IMR-90 (cell line): Measurements from ENCODE around the gene TMEM256. TPM values are rescaled to one million over a fixed set of nuclear protein-coding genes. Genes with fewer than 3 reads are reported as not detected.

Source experiments
- ATAC-seq: fragments of 200-7000 bp; cut with Tn5 transposase; 2 replicates; pipeline ENCODE4 v1.9.1; 2020; ENCODE audit warnings: low read depth, mild to moderate bottlenecking, moderate library complexity
- BruUV-seq: library from RNA; stranded (reverse); fragments of 400-500 nt; replicated peaks from 2 replicates; lab custom pipeline; 2021; lab: Mats Ljungman, UMichigan
- CTCF ChIA-PET: fragments of 300-600 bp; formaldehyde crosslinking; extraction: SDS; loops from one replicate; lab custom pipeline; 2021; ENCODE audit warnings: antibody characterized with exemption; lab: Yijun Ruan, JAX
- POLR2A ChIA-PET: fragments of 300-600 bp; sonication (Branson Sonifier 250); formaldehyde crosslinking; loops from one replicate; lab custom pipeline; 2022; ENCODE audit warnings: antibody characterized with exemption; ENCODE audit not compliant: unreplicated experiment; lab: Charles Lee
- DNase-seq: peaks from one replicate; pipeline ENCODE4 v3.0.0; 2013
- H2AFZ ChIP-seq: replicated peaks from 2 replicates; pipeline ENCODE3; 2013; ENCODE audit warnings: low read length, mild to moderate bottlenecking; ENCODE audit not compliant: poor library complexity
- H2AK5ac ChIP-seq: 2 replicates; pipeline ENCODE4 v1.6.1; 2013; ENCODE audit warnings: low read depth, low read length, inconsistent platforms
- H2AK9ac ChIP-seq: replicated peaks from 2 replicates; pipeline ENCODE3; 2013; ENCODE audit warnings: mild to moderate bottlenecking, low read depth, low read length, moderate library complexity; ENCODE audit not compliant: poor library complexity
- H2BK120ac ChIP-seq: 2 replicates; pipeline ENCODE4 v1.6.1; 2013; ENCODE audit warnings: low read depth, low read length, inconsistent platforms
- H2BK15ac ChIP-seq: 3 replicates; pipeline ENCODE4 v1.6.1; 2013; ENCODE audit warnings: low read depth, low read length, inconsistent platforms
- H2BK20ac ChIP-seq: 2 replicates; pipeline ENCODE4 v1.6.1; 2013; ENCODE audit warnings: low read depth, mild to moderate bottlenecking, inconsistent platforms, low read length, moderate library complexity
- H2BK5ac ChIP-seq: 2 replicates; pipeline ENCODE4 v1.6.1; 2013; ENCODE audit warnings: mild to moderate bottlenecking, low read depth, low read length, inconsistent platforms; ENCODE audit not compliant: poor library complexity, severe bottlenecking
- H3K14ac ChIP-seq: replicated peaks from 2 replicates; pipeline ENCODE4 v1.6.1; 2013; ENCODE audit warnings: low read depth, low read length, inconsistent platforms
- H3K18ac ChIP-seq: 2 replicates; pipeline ENCODE4 v1.6.1; 2013; ENCODE audit warnings: low read depth, low read length, control low read depth
- H3K23ac ChIP-seq: 2 replicates; pipeline ENCODE4 v1.6.1; 2013; ENCODE audit warnings: low read depth, low read length, inconsistent platforms
- H3K27ac ChIP-seq: 2 replicates; pipeline ENCODE4 v1.5.1; 2013; ENCODE audit warnings: mild to moderate bottlenecking, control low read depth, low read length; ENCODE audit not compliant: insufficient read depth
- H3K27me3 ChIP-seq: 2 replicates; pipeline ENCODE4 v1.6.1; 2013; ENCODE audit warnings: low read length; ENCODE audit not compliant: control insufficient read depth, insufficient read depth
- H3K36me3 ChIP-seq: 2 replicates; pipeline ENCODE4 v1.6.1; 2013; ENCODE audit warnings: low read length, mixed read lengths; ENCODE audit not compliant: control insufficient read depth, insufficient read depth
- H3K4ac ChIP-seq: 2 replicates; pipeline ENCODE4 v1.6.1; 2013; ENCODE audit warnings: low read depth, low read length, inconsistent platforms
- H3K4me1 ChIP-seq: 2 replicates; pipeline ENCODE4 v1.6.1; 2013; ENCODE audit warnings: low read length, mixed read lengths; ENCODE audit not compliant: control insufficient read depth, insufficient read depth
- H3K4me2 ChIP-seq: 2 replicates; pipeline ENCODE4 v1.6.1; 2013; ENCODE audit warnings: low read depth, mild to moderate bottlenecking, control low read depth, low read length, moderate library complexity
- H3K4me3 ChIP-seq: 2 replicates; pipeline ENCODE4 v1.5.1; 2013; ENCODE audit warnings: low read depth, mild to moderate bottlenecking, control low read depth, low read length, moderate library complexity; ENCODE audit not compliant: insufficient read depth
- H3K56ac ChIP-seq: 2 replicates; pipeline ENCODE4 v1.6.1; 2013; ENCODE audit warnings: low read length, inconsistent platforms; ENCODE audit not compliant: insufficient read depth; ENCODE audit errors: extremely low read depth
- H3K79me1 ChIP-seq, 2 experiments: 2 replicates each; pipeline ENCODE4 v1.6.1; 2013; ENCODE audit warnings: low read length in 2 of 2, inconsistent platforms in 1 of 2, low read depth in 1 of 2
- H3K9ac ChIP-seq: 2 replicates; pipeline ENCODE4 v1.6.1; 2013; ENCODE audit warnings: low read depth, low read length, control low read depth
- H3K9me1 ChIP-seq: 2 replicates; pipeline ENCODE4 v1.6.1; 2013; ENCODE audit warnings: low read length, inconsistent platforms; ENCODE audit not compliant: insufficient read depth
- H3K9me3 ChIP-seq: 2 replicates; pipeline ENCODE4 v1.6.1; 2013; ENCODE audit warnings: low read length; ENCODE audit not compliant: control insufficient read depth, insufficient read depth
- H4K20me1 ChIP-seq: 2 replicates; pipeline ENCODE4 v1.6.1; 2013; ENCODE audit warnings: low read length, inconsistent platforms; ENCODE audit not compliant: insufficient read depth
- H4K5ac ChIP-seq: 2 replicates; pipeline ENCODE4 v1.6.1; 2013; ENCODE audit warnings: mild to moderate bottlenecking, low read depth, low read length, control low read depth
- H4K8ac ChIP-seq, 2 experiments: 2 replicates each; pipeline ENCODE4 v1.6.1; 2013; ENCODE audit warnings: low read depth in 2 of 2, low read length in 2 of 2, control low read depth in 1 of 2, inconsistent platforms in 1 of 2
- H4K91ac ChIP-seq: 2 replicates; pipeline ENCODE4 v1.6.1; 2013; ENCODE audit warnings: low read depth, low read length, inconsistent platforms; ENCODE audit not compliant: insufficient read depth
- BHLHE40 ChIP-seq: fragments of 150-350 bp; IDR thresholded peaks from 2 replicates; pipeline ENCODE4 v1.6.1; 2016; ENCODE audit warnings: mild to moderate bottlenecking, low read depth, low read length
- CEBPB ChIP-seq: IDR thresholded peaks from 2 replicates; pipeline ENCODE4 v1.6.1; 2012; ENCODE audit warnings: low read depth, low read length, improper control_type of control experiment
- CHD1 ChIP-seq: IDR thresholded peaks from 2 replicates; pipeline ENCODE4 v1.6.1; 2012; ENCODE audit warnings: low read depth, low read length, improper control_type of control experiment
- CTCF ChIP-seq: conservative IDR thresholded peaks from 2 replicates; pipeline ENCODE4 v1.5.1; 2012; ENCODE audit warnings: mild to moderate bottlenecking, low read depth, low read length, improper control_type of control experiment
- ELK1 ChIP-seq: fragments of 150-350 bp; IDR thresholded peaks from 2 replicates; pipeline ENCODE4 v1.6.1; 2016; ENCODE audit warnings: low read depth, mild to moderate bottlenecking, low read length, moderate library complexity, borderline replicate concordance
- FOS ChIP-seq: fragments of 150-350 bp; IDR thresholded peaks from 2 replicates; pipeline ENCODE4 v1.6.1; 2016; ENCODE audit warnings: low read depth, low read length
- MAFK ChIP-seq: IDR thresholded peaks from 2 replicates; pipeline ENCODE4 v1.6.1; 2012; ENCODE audit warnings: low read depth, low read length, improper control_type of control experiment
- MAZ ChIP-seq: IDR thresholded peaks from 2 replicates; pipeline ENCODE4 v1.6.1; 2012; ENCODE audit warnings: low read depth, mild to moderate bottlenecking, low read length, improper control_type of control experiment, moderate library complexity, borderline replicate concordance
- MXI1 ChIP-seq: IDR thresholded peaks from 2 replicates; pipeline ENCODE4 v1.6.1; 2012; ENCODE audit warnings: low read depth, mild to moderate bottlenecking, low read length, moderate library complexity, borderline replicate concordance
- NFE2L2 ChIP-seq: fragments of 150-350 bp; IDR thresholded peaks from 2 replicates; pipeline ENCODE4 v1.6.1; 2016; ENCODE audit warnings: low read depth, mild to moderate bottlenecking, low read length
- POLR2A ChIP-seq: IDR thresholded peaks from 2 replicates; pipeline ENCODE4 v1.6.1; 2012; ENCODE audit warnings: mild to moderate bottlenecking, low read depth, low read length
- RAD21 ChIP-seq: IDR thresholded peaks from 2 replicates; pipeline ENCODE4 v1.6.1; 2012; ENCODE audit warnings: low read length, improper control_type of control experiment
- RCOR1 ChIP-seq: IDR thresholded peaks from 2 replicates; pipeline ENCODE4 v1.6.1; 2012; ENCODE audit warnings: mild to moderate bottlenecking, low read length, improper control_type of control experiment; ENCODE audit not compliant: insufficient replicate concordance
- RFX5 ChIP-seq: IDR thresholded peaks from 2 replicates; pipeline ENCODE4 v1.8.0; 2012; ENCODE audit warnings: low read depth, mild to moderate bottlenecking, low read length, moderate library complexity
- SMC3 ChIP-seq: fragments of 150-350 bp; IDR thresholded peaks from 2 replicates; pipeline ENCODE4 v1.6.1; 2016; ENCODE audit warnings: low read depth, mild to moderate bottlenecking, antibody characterized with exemption, low read length, moderate library complexity
- USF2 ChIP-seq: fragments of 150-350 bp; IDR thresholded peaks from 2 replicates; pipeline ENCODE4 v1.6.1; 2017; ENCODE audit warnings: mild to moderate bottlenecking, antibody characterized with exemption, low read length, low read depth
- WGBS, 2 experiments: methylation state at CpG; one replicate each; pipeline versions ENCODE4 v1.1.5 to v1.1.7; 2013; ENCODE audit warnings: missing lambda C conversion rate in 2 of 2; ENCODE audit not compliant: insufficient read length in 1 of 2; ENCODE audit errors: extremely low coverage in 2 of 2; 5-methylcytosine and 5-hydroxymethylcytosine counted together
- dilution Hi-C: fragments of 300-500 bp; cut with HindIII; formaldehyde crosslinking; loops from one replicate; pipeline ENCODE4 v1.14.3; 2018; ENCODE audit warnings: low sequenced_read_pairs; ENCODE audit not compliant: unreplicated experiment
- in situ Hi-C: fragments of 300-500 bp; cut with MboI; formaldehyde crosslinking; loops from 3 replicates; pipeline ENCODE4 v1.14.3; 2019; ENCODE audit warnings: low sequenced_read_pairs, inconsistent platforms, mixed read lengths
- intact Hi-C: fragments of 100-400 bp; cut with micrococcal nuclease; formaldehyde crosslinking; loops from 2 replicates; pipeline ENCODE4 v1.10.0; 2022
- polyA plus RNA-seq, 3 experiments: library from polyadenylated mRNA; depleted of rRNA; stranded (reverse); fragments of >200 nt; gene quantifications; 2 replicates each; pipeline ENCODE4 v1.2.3, GENCODE V29; 2012; ENCODE audit warnings: low replicate concordance in 1 of 3
- total RNA-seq: library from RNA; depleted of rRNA; stranded (reverse); fragments of >200 nt; gene quantifications from 2 replicates; pipeline ENCODE4 v1.2.3, GENCODE V29; 2012

Gene TMEM256
- total and polyA plus RNA-seq, 2 of the 4 experiments (the other 2 are of a cell fraction), result 38.4 to 174 TPM

- DNase-seq (no peak), ATAC-seq (no peak)
- Histone ChIP-seq H3K4me3 (no peak overlapping the region), H2BK5ac (no peak overlapping the region), H3K18ac (no peak overlapping the region), H2BK20ac (no peak overlapping the region), H2AFZ (no peak overlapping the region), H3K79me1 (no peaks in the 10 kb centered on the region), H3K27ac (no peak overlapping the region), H3K27me3 (peaks cover 15% of the 10 kb centered on the region), H3K36me3 (no peaks in the 10 kb centered on the region), H4K8ac (no peak overlapping the region), H3K14ac (no peak overlapping the region), H4K5ac (no peak overlapping the region), H2AK9ac (no peak overlapping the region), H3K4me1 (no peaks in the 10 kb centered on the region), H2AK5ac (no peak overlapping the region), H3K4me2 (no peak overlapping the region), H4K91ac (no peak overlapping the region), H3K9me3 (peaks cover 3% of the 10 kb centered on the region; the same call in 1 of the 2 replicates), H3K23ac (no peak overlapping the region), H3K9ac (no peak overlapping the region), H3K9me1 (no peaks in the 10 kb centered on the region), H3K4ac (no peak overlapping the region), H2BK15ac (no peak overlapping the region), H2BK120ac (no peak overlapping the region), H4K20me1 (no peaks in the 10 kb centered on the region), H3K56ac (no peak overlapping the region)
- in situ Hi-C loops, result no loop called here
- ChIA-PET CTCF (no interaction called here), POLR2A (no interaction called here)
- no peak for TF ChIP-seq NFE2L2
- no peak for TF ChIP-seq MAZ
- no peak for TF ChIP-seq RFX5
- TF ChIP-seq FOS, result no peak
- no peak for TF ChIP-seq USF2
- no peak for TF ChIP-seq BHLHE40
- no peak for TF ChIP-seq CTCF
- no peak for TF ChIP-seq ELK1
- TF ChIP-seq RAD21, result no peak
- TF ChIP-seq CEBPB, result no peak
- TF ChIP-seq CHD1, result no peak
- TF ChIP-seq SMC3, result no peak
- TF ChIP-seq MAFK, result no peak
- TF ChIP-seq POLR2A, result no peak
- TF ChIP-seq RCOR1, result no peak
- no peak for TF ChIP-seq MXI1
- dilution Hi-C loops, result no loop called here
- no CpG with 5 or more reads among the region's 2 CpGs for WGBS, 2 experiments
- BruUV-seq, result no TSS peak
- intact Hi-C loops, result no loop called here
These were observed 29.5 kb downstream of the TMEM256 start for GRCh38 chr17:7374353-7374752.
